Measurements from ENCODE around the gene AKAP12. TPM values are rescaled to one million over a fixed set of nuclear protein-coding genes. Genes with fewer than 3 reads are reported as not detected.

Gene AKAP12, protein sequence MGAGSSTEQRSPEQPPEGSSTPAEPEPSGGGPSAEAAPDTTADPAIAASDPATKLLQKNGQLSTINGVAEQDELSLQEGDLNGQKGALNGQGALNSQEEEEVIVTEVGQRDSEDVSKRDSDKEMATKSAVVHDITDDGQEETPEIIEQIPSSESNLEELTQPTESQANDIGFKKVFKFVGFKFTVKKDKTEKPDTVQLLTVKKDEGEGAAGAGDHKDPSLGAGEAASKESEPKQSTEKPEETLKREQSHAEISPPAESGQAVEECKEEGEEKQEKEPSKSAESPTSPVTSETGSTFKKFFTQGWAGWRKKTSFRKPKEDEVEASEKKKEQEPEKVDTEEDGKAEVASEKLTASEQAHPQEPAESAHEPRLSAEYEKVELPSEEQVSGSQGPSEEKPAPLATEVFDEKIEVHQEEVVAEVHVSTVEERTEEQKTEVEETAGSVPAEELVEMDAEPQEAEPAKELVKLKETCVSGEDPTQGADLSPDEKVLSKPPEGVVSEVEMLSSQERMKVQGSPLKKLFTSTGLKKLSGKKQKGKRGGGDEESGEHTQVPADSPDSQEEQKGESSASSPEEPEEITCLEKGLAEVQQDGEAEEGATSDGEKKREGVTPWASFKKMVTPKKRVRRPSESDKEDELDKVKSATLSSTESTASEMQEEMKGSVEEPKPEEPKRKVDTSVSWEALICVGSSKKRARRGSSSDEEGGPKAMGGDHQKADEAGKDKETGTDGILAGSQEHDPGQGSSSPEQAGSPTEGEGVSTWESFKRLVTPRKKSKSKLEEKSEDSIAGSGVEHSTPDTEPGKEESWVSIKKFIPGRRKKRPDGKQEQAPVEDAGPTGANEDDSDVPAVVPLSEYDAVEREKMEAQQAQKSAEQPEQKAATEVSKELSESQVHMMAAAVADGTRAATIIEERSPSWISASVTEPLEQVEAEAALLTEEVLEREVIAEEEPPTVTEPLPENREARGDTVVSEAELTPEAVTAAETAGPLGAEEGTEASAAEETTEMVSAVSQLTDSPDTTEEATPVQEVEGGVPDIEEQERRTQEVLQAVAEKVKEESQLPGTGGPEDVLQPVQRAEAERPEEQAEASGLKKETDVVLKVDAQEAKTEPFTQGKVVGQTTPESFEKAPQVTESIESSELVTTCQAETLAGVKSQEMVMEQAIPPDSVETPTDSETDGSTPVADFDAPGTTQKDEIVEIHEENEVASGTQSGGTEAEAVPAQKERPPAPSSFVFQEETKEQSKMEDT (N-terminal part only)
- 1 to 10 TPM in 1 of 2 donors, not detected in 1; 4.7 TPM for total RNA-seq

DNA sequence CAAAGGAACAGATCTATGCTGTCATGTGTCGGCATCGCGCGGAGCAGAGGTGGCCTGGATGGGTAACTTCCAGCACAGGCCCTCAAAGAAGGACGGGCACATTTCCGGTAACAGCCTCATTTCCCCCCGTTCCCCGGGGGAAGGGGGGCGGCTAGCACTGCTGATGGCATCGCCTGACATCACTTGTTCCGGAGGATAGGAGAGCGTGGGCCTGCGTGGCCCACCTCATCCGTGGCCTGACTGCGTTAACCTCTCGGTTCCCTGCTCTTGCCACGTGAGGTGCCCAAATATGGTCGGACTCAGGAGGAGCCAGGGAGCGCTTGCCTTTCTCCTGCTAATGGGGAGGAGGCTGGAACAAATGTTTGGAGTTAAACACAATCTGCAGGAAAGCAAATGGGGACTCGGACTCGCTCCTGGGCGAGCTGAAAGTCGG, at the start of gene AKAP12:
Gene AKAP12, plus strand, starts transcription at position 365 of the 433 bp plus-strand sequence. CDS start 596 bp downstream, outside the sequence.
- Mint-ChIP-seq H3K27ac (no peak within 1 kb of the TSS), H3K9me3 (no peaks in the 10 kb centered on the region), H3K27me3 (peaks cover 36 to 54% of the 10 kb centered on the region in 2 donors), H3K4me3 (peak within 1 kb of the TSS; percentile 36), H3K4me1 (ENCODE audit: low read depth in 2 of 2) (no peaks in the 10 kb centered on the region), H3K36me3 (peaks cover 5% of the 10 kb centered on the region)
- ATAC-seq (no peak), DNase-seq (ENCODE audit: low spot score) (no peak)

DNA sequence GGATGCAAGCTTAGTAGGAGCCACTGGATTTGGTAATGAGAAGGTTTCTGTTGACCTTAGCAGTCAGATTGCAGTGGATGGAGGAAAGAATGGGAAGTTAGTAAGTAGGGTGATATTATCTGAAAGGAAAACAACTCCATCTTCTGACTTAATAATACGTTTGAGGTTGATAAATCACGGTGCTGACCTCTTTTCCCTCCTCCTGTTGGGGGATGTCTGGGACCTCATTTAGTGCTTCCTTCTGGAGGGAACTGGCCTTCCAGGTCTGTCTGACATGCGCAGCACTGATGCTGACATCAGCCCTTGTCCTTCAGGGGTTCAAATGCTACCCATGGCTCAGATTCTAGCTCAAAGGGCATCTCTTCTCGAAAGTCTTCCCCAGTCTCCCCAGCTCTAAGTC, 48.2 kb upstream of the AKAP12 start:
- H3K36me3 Mint-ChIP-seq: no peaks in the 10 kb centered on the region
- no peak overlapping the region for H3K27ac Mint-ChIP-seq
- peaks cover 0 to 4% of the 10 kb centered on the region in 2 donors for H3K27me3 Mint-ChIP-seq
- H3K4me1 Mint-ChIP-seq (ENCODE audit: low read depth in 2 of 2): no peaks in the 10 kb centered on the region
- no peak overlapping the region for H3K4me3 Mint-ChIP-seq
- no peak for ATAC-seq
- no peak for DNase-seq (ENCODE audit: low spot score)
- H3K9me3 Mint-ChIP-seq: no peaks in the 10 kb centered on the region

DNA sequence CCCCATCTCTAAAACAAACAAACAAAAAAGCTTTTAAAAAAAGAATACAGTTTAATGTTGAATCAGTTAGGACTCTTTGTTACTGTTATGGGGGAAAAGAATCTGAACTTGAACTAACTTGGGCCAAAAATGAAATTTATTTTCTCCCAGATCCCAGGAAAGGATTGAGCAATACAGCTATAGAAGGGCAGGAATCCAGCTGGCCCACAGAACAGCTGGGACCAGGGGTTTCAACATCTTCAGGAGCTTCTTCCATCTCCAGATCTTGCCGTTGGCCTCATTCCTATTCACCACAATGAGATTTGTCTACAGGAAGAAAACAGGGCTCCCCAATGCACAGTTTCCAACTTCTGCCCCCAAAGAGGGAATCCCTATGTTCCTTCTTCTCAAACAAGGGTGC, 43.2 kb upstream of the AKAP12 start:
- no peak for DNase-seq (ENCODE audit: low spot score)
- H3K27me3 Mint-ChIP-seq: no peaks in the 10 kb centered on the region
- ATAC-seq: no peak
- H3K9me3 Mint-ChIP-seq: no peaks in the 10 kb centered on the region
- H3K36me3 Mint-ChIP-seq: no peaks in the 10 kb centered on the region
- no peak overlapping the region for H3K27ac Mint-ChIP-seq
- no peak overlapping the region for H3K4me3 Mint-ChIP-seq
- no peaks in the 10 kb centered on the region for H3K4me1 Mint-ChIP-seq (ENCODE audit: low read depth in 2 of 2)

DNA sequence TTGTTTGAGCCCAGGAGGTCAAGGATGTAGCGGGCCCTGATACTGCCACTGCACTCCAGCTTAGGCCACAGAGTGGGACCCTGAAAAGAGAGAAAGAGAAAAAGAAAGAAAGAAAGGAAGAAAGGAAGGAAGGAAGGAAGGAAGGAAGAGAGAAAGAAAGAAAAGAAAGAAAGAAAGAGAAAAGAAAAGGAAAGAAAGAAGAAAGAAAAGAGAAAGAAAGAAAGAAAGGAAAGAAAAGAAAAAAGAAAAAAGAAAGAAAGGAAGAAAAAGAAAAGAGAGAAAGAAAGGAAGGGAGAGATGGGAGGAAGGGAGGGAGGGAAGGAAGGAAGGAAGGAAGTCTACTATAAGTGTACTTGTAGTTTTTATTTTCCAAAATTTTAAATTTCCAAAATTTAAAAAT, 42.2 kb upstream of the AKAP12 start:
- no peak overlapping the region for H3K4me3 Mint-ChIP-seq
- DNase-seq (ENCODE audit: low spot score) (no peak), ATAC-seq (no peak)
- H3K9me3 Mint-ChIP-seq: no peaks in the 10 kb centered on the region
- no peaks in the 10 kb centered on the region for H3K4me1 Mint-ChIP-seq (ENCODE audit: low read depth in 2 of 2)
- H3K27me3 Mint-ChIP-seq: no peaks in the 10 kb centered on the region
- H3K27ac Mint-ChIP-seq: no peak overlapping the region
- H3K36me3 Mint-ChIP-seq: no peaks in the 10 kb centered on the region

DNA sequence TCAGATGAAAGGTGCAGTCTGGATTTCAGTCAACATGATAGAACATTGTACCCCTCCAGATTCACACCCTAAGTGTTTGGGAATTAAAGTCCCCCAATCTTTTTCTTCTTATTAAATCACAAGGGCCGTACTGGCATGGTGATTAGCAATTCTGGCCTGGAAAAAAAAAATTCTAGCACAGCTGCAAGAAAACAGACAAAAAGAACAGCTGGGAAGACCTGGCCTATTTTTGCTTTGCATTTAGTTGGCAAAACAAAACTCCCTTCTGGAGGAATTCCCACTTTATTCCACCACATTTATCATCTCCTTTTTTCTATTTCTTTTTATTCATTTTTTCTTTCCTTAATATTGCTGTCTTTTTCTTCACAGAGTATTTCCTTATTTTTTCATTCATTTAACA, 39.8 kb upstream of the AKAP12 start:
- peaks cover 0 to 12% of the 10 kb centered on the region in 2 donors for H3K27me3 Mint-ChIP-seq
- no peaks in the 10 kb centered on the region for H3K9me3 Mint-ChIP-seq
- DNase-seq (ENCODE audit: low spot score) (no peak), ATAC-seq (no peak)
- no peak overlapping the region for H3K27ac Mint-ChIP-seq
- no peaks in the 10 kb centered on the region for H3K4me1 Mint-ChIP-seq (ENCODE audit: low read depth in 2 of 2)
- H3K4me3 Mint-ChIP-seq: no peak overlapping the region
- H3K36me3 Mint-ChIP-seq: no peaks in the 10 kb centered on the region

DNA sequence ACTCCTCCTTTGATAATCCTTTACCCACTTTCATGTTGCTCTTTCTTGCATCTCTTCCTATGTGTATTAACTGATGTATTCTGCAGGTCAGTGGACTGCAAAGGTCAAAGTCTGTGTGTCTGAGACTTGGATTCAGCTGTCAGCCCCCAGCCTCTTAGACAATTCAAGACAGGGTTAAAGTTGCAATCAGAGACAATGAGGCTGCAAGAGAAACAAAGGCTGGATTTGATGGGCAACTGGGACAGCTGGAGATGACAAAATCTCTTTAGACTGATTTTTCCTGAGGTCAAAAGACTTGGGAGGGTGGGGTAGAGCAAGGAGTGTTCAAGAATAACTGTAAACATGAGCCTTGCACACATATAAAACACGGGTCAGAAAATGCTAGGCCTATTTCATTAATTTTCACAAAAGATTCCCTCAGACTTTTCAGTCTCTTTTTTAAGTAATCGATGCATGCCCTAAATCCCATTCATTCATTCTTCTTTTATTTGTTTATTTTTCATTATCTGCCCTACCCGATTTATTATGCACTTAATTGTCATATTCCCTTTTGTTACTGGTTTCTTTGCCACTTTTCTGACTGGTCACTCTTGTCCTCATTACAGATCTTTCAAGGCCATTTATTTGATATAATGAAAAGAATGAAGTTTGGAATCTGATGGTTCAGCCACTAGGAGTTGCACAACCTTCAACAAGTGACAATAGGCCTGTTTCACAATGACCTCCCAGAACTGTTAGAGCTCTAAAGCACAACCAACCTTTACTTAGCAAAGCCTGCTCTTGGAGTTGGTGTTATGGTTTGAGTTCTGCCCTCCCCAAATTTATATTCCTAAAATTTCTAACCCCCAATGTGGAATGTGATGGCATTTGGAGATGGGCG, 33.8 kb upstream of the AKAP12 start:
- no peak for DNase-seq (ENCODE audit: low spot score)
- no peak overlapping the region for H3K27ac Mint-ChIP-seq

DNA sequence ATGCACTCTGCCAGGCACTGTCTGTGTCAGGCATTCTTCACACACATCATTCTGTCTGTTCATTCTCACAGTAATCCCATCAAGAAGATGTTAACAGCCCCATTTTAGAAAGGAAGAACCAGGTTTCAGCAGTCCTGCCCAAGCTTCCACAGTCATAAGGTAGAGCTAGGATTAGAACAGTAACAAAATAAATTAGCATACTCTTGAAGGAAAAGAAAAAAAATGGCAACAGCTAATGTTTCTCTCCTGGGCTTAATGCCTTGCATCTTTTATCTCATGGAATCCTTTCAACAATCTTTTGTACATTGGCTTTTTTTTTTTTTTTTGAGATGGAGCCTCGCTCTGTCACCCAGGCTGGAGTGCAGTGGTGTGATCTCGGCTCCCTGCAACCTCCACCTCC, 32.1 kb upstream of the AKAP12 start:
- H3K36me3 Mint-ChIP-seq: no peaks in the 10 kb centered on the region
- H3K27ac Mint-ChIP-seq: no peak overlapping the region
- H3K9me3 Mint-ChIP-seq: no peaks in the 10 kb centered on the region
- no peaks in the 10 kb centered on the region for H3K4me1 Mint-ChIP-seq (ENCODE audit: low read depth in 2 of 2)
- ATAC-seq: no peak
- no peak overlapping the region for H3K4me3 Mint-ChIP-seq
- DNase-seq (ENCODE audit: low spot score): no peak
- H3K27me3 Mint-ChIP-seq: peaks cover 18 to 22% of the 10 kb centered on the region in 2 donors

More for the DNA sequence above, 33.8 kb upstream of the AKAP12 start:
- no peaks in the 10 kb centered on the region for H3K9me3 Mint-ChIP-seq
- no peaks in the 10 kb centered on the region for H3K36me3 Mint-ChIP-seq
- H3K4me3 Mint-ChIP-seq: no peak overlapping the region
- H3K27me3 Mint-ChIP-seq: peaks cover 16 to 22% of the 10 kb centered on the region in 2 donors
- H3K4me1 Mint-ChIP-seq (ENCODE audit: low read depth in 2 of 2): no peaks in the 10 kb centered on the region
- ATAC-seq: no peak

DNA sequence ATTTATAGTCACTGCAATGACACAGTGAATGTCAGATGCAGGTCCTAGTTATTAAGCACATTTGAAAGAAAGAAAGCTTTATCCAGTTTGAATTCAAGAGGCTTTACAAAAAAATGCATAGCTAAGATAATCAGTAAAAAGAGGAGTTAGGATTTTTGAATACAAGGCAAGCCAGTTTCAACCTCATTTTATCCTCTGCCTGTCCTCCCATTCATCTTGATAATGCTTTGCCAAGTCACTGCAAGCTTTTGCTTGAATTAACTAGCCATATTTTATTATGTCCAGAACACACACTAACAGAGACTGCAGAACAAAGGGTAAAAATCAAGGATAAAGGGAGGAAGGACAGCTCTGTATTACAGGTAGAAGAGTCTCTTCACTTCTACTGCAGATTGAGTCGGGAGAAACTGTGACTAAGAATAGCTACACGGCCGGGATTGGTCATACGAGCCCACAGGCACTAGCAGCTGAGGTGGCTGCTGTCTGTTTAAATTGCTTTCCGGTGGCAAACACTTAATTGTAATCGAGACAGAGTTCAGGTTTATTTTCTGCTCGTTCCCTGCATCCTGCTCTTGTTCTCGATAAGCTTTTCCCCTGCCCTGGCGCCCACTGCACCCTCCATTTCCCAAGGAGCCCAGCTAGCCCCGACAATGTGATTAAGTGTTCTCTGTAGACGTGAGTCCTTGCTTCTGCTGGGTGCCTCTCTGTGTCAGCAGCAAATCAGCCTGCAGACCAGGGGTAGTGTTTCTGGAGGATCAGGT, 30.5 kb upstream of the AKAP12 start:
- ATAC-seq: no peak
- H3K4me1 Mint-ChIP-seq (ENCODE audit: low read depth in 2 of 2): no peaks in the 10 kb centered on the region
- no peak overlapping the region for H3K4me3 Mint-ChIP-seq
- no peak for DNase-seq (ENCODE audit: low spot score)
- no peaks in the 10 kb centered on the region for H3K36me3 Mint-ChIP-seq
- no peaks in the 10 kb centered on the region for H3K9me3 Mint-ChIP-seq
- H3K27me3 Mint-ChIP-seq: peaks cover 10 to 18% of the 10 kb centered on the region in 2 donors
- H3K27ac Mint-ChIP-seq: no peak overlapping the region

DNA sequence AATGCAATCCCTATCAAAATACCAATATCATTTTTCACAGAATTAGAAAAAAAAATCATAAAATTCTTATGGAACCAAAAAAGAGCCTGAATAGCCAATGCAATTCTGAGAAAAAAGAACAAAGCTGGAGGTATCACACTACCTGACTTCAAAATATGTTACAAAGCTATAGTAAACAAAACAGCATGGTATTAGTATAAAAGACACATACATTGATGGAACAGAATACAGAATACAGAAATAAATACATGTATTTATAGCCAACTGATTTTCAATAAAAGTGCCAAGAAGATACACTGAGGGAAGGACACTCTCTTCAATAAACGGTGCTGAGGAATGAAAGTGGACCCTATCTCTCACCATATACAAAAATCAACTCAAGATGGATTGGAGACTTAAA, 28.7 kb upstream of the AKAP12 start:
- Mint-ChIP-seq H3K27me3 (peaks cover 10 to 18% of the 10 kb centered on the region in 2 donors), H3K27ac (no peak overlapping the region), H3K4me3 (no peak overlapping the region), H3K9me3 (no peaks in the 10 kb centered on the region), H3K36me3 (no peaks in the 10 kb centered on the region), H3K4me1 (ENCODE audit: low read depth in 2 of 2) (no peaks in the 10 kb centered on the region)
- ATAC-seq (no peak), DNase-seq (ENCODE audit: low spot score) (no peak)

DNA sequence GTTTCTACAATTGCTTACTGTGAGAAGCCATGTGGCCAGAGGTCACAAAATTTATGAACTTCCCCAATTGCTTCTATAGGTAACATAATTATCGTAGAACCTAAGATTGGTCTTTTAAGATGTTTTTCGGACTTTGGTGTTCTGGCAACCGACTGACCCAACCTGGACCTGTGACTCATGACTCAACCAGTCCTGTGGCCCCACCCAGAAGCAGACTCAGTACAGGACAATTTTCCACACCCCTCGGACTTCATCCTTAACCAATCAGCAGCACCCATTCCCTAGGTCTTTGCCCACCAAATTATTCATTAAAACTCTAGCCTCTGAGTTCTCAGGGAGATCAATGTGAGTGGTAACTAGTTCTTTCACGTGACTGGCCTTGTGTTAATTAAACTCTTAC, 26.4 kb upstream of the AKAP12 start:
- DNase-seq (ENCODE audit: low spot score): no peak
- H3K4me3 Mint-ChIP-seq: no peak overlapping the region
- no peaks in the 10 kb centered on the region for H3K9me3 Mint-ChIP-seq
- H3K27ac Mint-ChIP-seq: no peak overlapping the region
- no peak for ATAC-seq
- H3K4me1 Mint-ChIP-seq (ENCODE audit: low read depth in 2 of 2): no peaks in the 10 kb centered on the region
- no peaks in the 10 kb centered on the region for H3K36me3 Mint-ChIP-seq
- H3K27me3 Mint-ChIP-seq: peaks cover 18 to 20% of the 10 kb centered on the region in 2 donors

DNA sequence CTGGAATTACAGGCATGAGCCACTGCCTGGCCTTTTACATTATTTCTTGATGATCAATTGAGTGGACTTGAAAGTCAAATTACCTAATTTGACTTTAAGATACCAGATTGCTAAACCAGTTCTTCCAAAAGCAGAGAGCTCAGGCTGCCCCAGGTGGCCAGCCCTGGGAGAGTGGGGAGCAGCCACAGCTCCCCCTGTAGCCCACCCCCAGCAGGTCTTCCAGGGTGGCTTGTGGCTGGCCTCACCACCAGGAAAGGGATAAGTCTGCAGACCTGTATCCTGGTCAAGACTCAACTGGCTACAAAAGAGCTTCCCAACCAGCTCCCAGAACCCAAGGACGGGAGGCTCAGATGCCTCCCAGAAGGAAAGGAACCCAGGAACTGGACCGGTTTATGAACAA, 23.8 kb upstream of the AKAP12 start:
- H3K4me1 Mint-ChIP-seq (ENCODE audit: low read depth in 2 of 2): no peaks in the 10 kb centered on the region
- DNase-seq (ENCODE audit: low spot score): no peak
- peaks cover 6 to 15% of the 10 kb centered on the region in 2 donors for H3K27me3 Mint-ChIP-seq
- H3K27ac Mint-ChIP-seq: no peak overlapping the region
- H3K9me3 Mint-ChIP-seq: no peaks in the 10 kb centered on the region
- peak in 1 of 2 donors; percentile 6 for ATAC-seq
- H3K36me3 Mint-ChIP-seq: no peaks in the 10 kb centered on the region
- H3K4me3 Mint-ChIP-seq: no peak overlapping the region

DNA sequence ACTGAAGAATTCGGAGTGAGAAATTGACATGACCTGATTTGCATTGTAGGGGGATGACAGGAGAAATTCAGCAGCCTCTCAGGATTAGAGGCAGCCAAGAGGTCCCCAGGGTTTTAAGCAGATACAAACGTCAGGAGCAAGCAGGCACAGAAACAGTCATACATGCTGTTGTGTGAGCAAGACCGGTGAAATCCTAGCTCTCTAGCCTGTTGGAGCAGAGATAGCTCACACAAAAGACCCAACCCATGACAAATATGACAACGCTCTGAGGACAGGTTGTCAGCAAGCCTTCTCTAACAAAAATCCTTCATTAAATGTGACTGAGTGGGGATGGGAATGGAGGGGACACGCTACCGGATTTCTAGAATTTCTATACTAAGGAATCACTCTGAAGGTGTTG, 23.0 kb upstream of the AKAP12 start:
- DNase-seq (ENCODE audit: low spot score) (no peak), ATAC-seq (no peak)
- Mint-ChIP-seq H3K27me3 (peaks cover 3 to 15% of the 10 kb centered on the region in 2 donors), H3K4me1 (ENCODE audit: low read depth in 2 of 2) (no peaks in the 10 kb centered on the region), H3K27ac (no peak overlapping the region), H3K4me3 (no peak overlapping the region), H3K9me3 (no peaks in the 10 kb centered on the region), H3K36me3 (no peaks in the 10 kb centered on the region)

All from natural killer cell treated with Interleukin-12 subunit alpha and Interleukin-12 subunit beta and Interleukin-15 and Interleukin-18, amount 100 ng/mL, for 72 hours (primary cell).